Type B pancreatic cell (in vitro differentiated cells): Measurements from ENCODE around the gene OPALIN. TPM values are rescaled to one million over a fixed set of nuclear protein-coding genes. Genes with fewer than 3 reads are reported as not detected.

Experiments used
- DNase-seq: peaks from one replicate; pipeline ENCODE4 v3.0.0; 2021; ENCODE audit warnings: mixed read lengths; ENCODE audit not compliant: unreplicated experiment; ENCODE audit errors: extremely low spot score
- H3K27ac Mint-ChIP-seq: 2 replicates; pipeline ENCODE4 v1.8.0; 2021; ENCODE audit warnings: mild to moderate bottlenecking, mixed read lengths
- H3K27me3 Mint-ChIP-seq: 2 replicates; pipeline ENCODE4 v1.8.0; 2021; ENCODE audit warnings: mixed read lengths
- H3K36me3 Mint-ChIP-seq: 2 replicates; pipeline ENCODE4 v1.8.0; 2021; ENCODE audit warnings: mixed read lengths
- H3K4me1 Mint-ChIP-seq: one replicate; pipeline ENCODE4 v1.8.0; 2021; ENCODE audit warnings: mixed read lengths; ENCODE audit not compliant: unreplicated experiment
- H3K4me3 Mint-ChIP-seq: 2 replicates; pipeline ENCODE4 v1.8.0; 2021; ENCODE audit warnings: mild to moderate bottlenecking, mixed read lengths
- H3K9me3 Mint-ChIP-seq: 2 replicates; pipeline ENCODE4 v1.8.0; 2021; ENCODE audit warnings: mixed read lengths
- CTCF ChIP-seq: fragments of 200-600 bp; sonication (generic); conservative IDR thresholded peaks from 2 replicates; pipeline ENCODE4 v1.5.0; 2021; ENCODE audit warnings: antibody characterized with exemption, mild to moderate bottlenecking
- total RNA-seq: library from RNA; stranded (reverse); gene quantifications from 2 replicates; pipeline ENCODE4 v1.2.1, GENCODE V29; 2021; ENCODE audit warnings: low replicate concordance

The OPALIN gene
- total RNA-seq, 1 donor from 2014 or later = not detected

- no peak for TF ChIP-seq CTCF
- H3K9me3 Mint-ChIP-seq = no peaks in the 10 kb centered on the region
- DNase-seq = no peak
- no peak overlapping the region for H3K4me3 Mint-ChIP-seq
- no peak overlapping the region for H3K27ac Mint-ChIP-seq
- peaks cover 18% of the 10 kb centered on the region for H3K4me1 Mint-ChIP-seq
- no peaks in the 10 kb centered on the region for H3K27me3 Mint-ChIP-seq
- H3K36me3 Mint-ChIP-seq = no peaks in the 10 kb centered on the region
These were observed 53.8 kb downstream of the OPALIN start for GRCh38 chr10:96305019-96305418.

- Mint-ChIP-seq H3K9me3 (no peaks in the 10 kb centered on the region), H3K36me3 (no peaks in the 10 kb centered on the region), H3K4me1 (peaks cover 11% of the 10 kb centered on the region), H3K27ac (no peak within 1 kb of the TSS), H3K27me3 (no peaks in the 10 kb centered on the region), H3K4me3 (no peak within 1 kb of the TSS)
- DNase-seq = no peak
- no peak for TF ChIP-seq CTCF
These were observed 54.6 kb downstream of the OPALIN start, which contains the start of gene DNTT for GRCh38 chr10:96304230-96304629. TSS of gene DNTT (plus strand) at chr10:96304434. CDS start at chr10:96304498, 64 bp downstream.

GRCh38 chr10:96301616-96302015, 57.2 kb downstream of the OPALIN start:
- Mint-ChIP-seq H3K4me1 (peaks cover 4% of the 10 kb centered on the region), H3K9me3 (no peaks in the 10 kb centered on the region), H3K36me3 (no peaks in the 10 kb centered on the region), H3K4me3 (no peak overlapping the region), H3K27ac (no peak overlapping the region), H3K27me3 (no peaks in the 10 kb centered on the region)
- TF ChIP-seq CTCF = no peak
- no peak for DNase-seq

GRCh38 chr10:96299383-96299782, 59.4 kb downstream of the OPALIN start:
- no peak for DNase-seq
- Mint-ChIP-seq H3K4me1 (peaks cover 4% of the 10 kb centered on the region), H3K9me3 (no peaks in the 10 kb centered on the region), H3K4me3 (no peak overlapping the region), H3K27ac (no peak overlapping the region), H3K36me3 (no peaks in the 10 kb centered on the region), H3K27me3 (peaks cover 5% of the 10 kb centered on the region)
- no peak for TF ChIP-seq CTCF

GRCh38 chr10:96298362-96298761, 60.4 kb downstream of the OPALIN start:
- no peak for TF ChIP-seq CTCF
- H3K27me3 Mint-ChIP-seq = peaks cover 6% of the 10 kb centered on the region
- no peaks in the 10 kb centered on the region for H3K9me3 Mint-ChIP-seq
- no peaks in the 10 kb centered on the region for H3K36me3 Mint-ChIP-seq
- no peak for DNase-seq
- H3K4me1 Mint-ChIP-seq = peaks cover 4% of the 10 kb centered on the region
- H3K27ac Mint-ChIP-seq = no peak overlapping the region
- no peak overlapping the region for H3K4me3 Mint-ChIP-seq

- DNase-seq = no peak
- no peak for TF ChIP-seq CTCF
- H3K4me3 Mint-ChIP-seq = no peak overlapping the region
- H3K9me3 Mint-ChIP-seq = no peaks in the 10 kb centered on the region
- H3K27ac Mint-ChIP-seq = no peak overlapping the region
- H3K27me3 Mint-ChIP-seq = peaks cover 8% of the 10 kb centered on the region
- peaks cover 4% of the 10 kb centered on the region for H3K4me1 Mint-ChIP-seq
- H3K36me3 Mint-ChIP-seq = no peaks in the 10 kb centered on the region
These were observed 61.3 kb downstream of the OPALIN start for GRCh38 chr10:96297486-96297885.
